H9 (cell line): ENCODE data around the gene BATF. TPM values are rescaled to one million over a fixed set of nuclear protein-coding genes. Genes with fewer than 3 reads are reported as not detected.

ENCODE experiments used
- DNase-seq: peaks from one replicate; pipeline ENCODE4 v3.0.0-alpha.2; 2017
- H2AFZ ChIP-seq: one replicate; pipeline ENCODE4 v1.6.1; 2013; ENCODE audit warnings: mild to moderate bottlenecking, low read length, control low read depth, moderate library complexity
- H2AK5ac ChIP-seq: 2 replicates; pipeline ENCODE4 v1.6.1; 2013; ENCODE audit warnings: low read length, control low read depth, mixed read lengths; ENCODE audit not compliant: insufficient read length
- H2BK120ac ChIP-seq: one replicate; pipeline ENCODE4 v1.6.1; 2013; ENCODE audit warnings: low read depth, mild to moderate bottlenecking, low read length, control low read depth, inconsistent platforms; ENCODE audit not compliant: poor library complexity, severe bottlenecking
- H2BK12ac ChIP-seq: 2 replicates; pipeline ENCODE4 v1.6.1; 2013; ENCODE audit warnings: low read length, control low read depth, mixed read lengths, low read depth; ENCODE audit not compliant: insufficient read length
- H2BK15ac ChIP-seq: 2 replicates; pipeline ENCODE4 v1.6.1; 2013; ENCODE audit warnings: low read depth, low read length, control low read depth
- H2BK20ac ChIP-seq: one replicate; pipeline ENCODE4 v1.6.1; 2013; ENCODE audit warnings: low read depth, mild to moderate bottlenecking, low read length, control low read depth, inconsistent platforms; ENCODE audit not compliant: poor library complexity, severe bottlenecking
- H2BK5ac ChIP-seq: 2 replicates; pipeline ENCODE4 v1.6.1; 2013; ENCODE audit warnings: low read length, control low read depth, mixed read lengths; ENCODE audit not compliant: insufficient read length
- H3K14ac ChIP-seq: 2 replicates; pipeline ENCODE4 v1.6.1; 2013; ENCODE audit warnings: low read length, control low read depth; ENCODE audit not compliant: insufficient read depth
- H3K18ac ChIP-seq: 2 replicates; pipeline ENCODE4 v1.6.1; 2013; ENCODE audit warnings: low read depth, mild to moderate bottlenecking, mixed read lengths, low read length, control low read depth; ENCODE audit not compliant: insufficient read length
- H3K23ac ChIP-seq: 2 replicates; pipeline ENCODE4 v1.6.1; 2013; ENCODE audit warnings: low read length, control low read depth, mixed read lengths, low read depth; ENCODE audit not compliant: insufficient read length
- H3K23me2 ChIP-seq: 2 replicates; pipeline ENCODE4 v1.6.1; 2013; ENCODE audit warnings: low read depth, mild to moderate bottlenecking, mixed read lengths, low read length, control low read depth; ENCODE audit not compliant: insufficient read length, poor library complexity, severe bottlenecking
- H3K27ac ChIP-seq: 2 replicates; pipeline ENCODE4 v1.5.1; 2013; ENCODE audit warnings: low read length, control low read depth, mixed read lengths, low read depth; ENCODE audit not compliant: insufficient read length
- H3K27me3 ChIP-seq: 2 replicates; pipeline ENCODE4 v1.6.1; 2013; ENCODE audit warnings: low read length, control low read depth, inconsistent platforms; ENCODE audit not compliant: insufficient read depth
- H3K4ac ChIP-seq: 2 replicates; pipeline ENCODE4 v1.6.1; 2013; ENCODE audit warnings: low read depth, mild to moderate bottlenecking, control low read depth, inconsistent platforms, low read length, moderate library complexity
- H3K4me1 ChIP-seq: 2 replicates; pipeline ENCODE4 v1.6.1; 2013; ENCODE audit warnings: low read length, control low read depth, inconsistent platforms; ENCODE audit not compliant: insufficient read depth
- H3K4me2 ChIP-seq: 2 replicates; pipeline ENCODE4 v1.6.1; 2013; ENCODE audit warnings: low read length, control low read depth, mixed read lengths; ENCODE audit not compliant: insufficient read length, insufficient read depth
- H3K56ac ChIP-seq: 2 replicates; pipeline ENCODE4 v1.6.1; 2013; ENCODE audit warnings: low read depth, mild to moderate bottlenecking, mixed read lengths, low read length, control low read depth; ENCODE audit not compliant: insufficient read length
- H3K79me1 ChIP-seq: 2 replicates; pipeline ENCODE4 v1.6.1; 2013; ENCODE audit warnings: low read depth, mild to moderate bottlenecking, moderate library complexity, low read length, control low read depth, inconsistent platforms; ENCODE audit not compliant: insufficient read depth, poor library complexity, severe bottlenecking
- H3K79me2 ChIP-seq: 2 replicates; pipeline ENCODE4 v1.6.1; 2013; ENCODE audit warnings: low read length, control low read depth, inconsistent platforms; ENCODE audit not compliant: insufficient read depth
- H3K9ac ChIP-seq: 2 replicates; pipeline ENCODE4 v1.6.1; 2013; ENCODE audit warnings: low read length, control low read depth, mixed read lengths; ENCODE audit not compliant: insufficient read length; ENCODE audit errors: extremely low read depth
- H3K9me3 ChIP-seq: one replicate; pipeline ENCODE4 v1.6.1; 2013; ENCODE audit warnings: low read depth, low read length, inconsistent platforms; ENCODE audit not compliant: control insufficient read depth
- H3T11ph ChIP-seq: one replicate; pipeline ENCODE4 v1.6.1; 2013; ENCODE audit warnings: mild to moderate bottlenecking, low read length, control low read depth, inconsistent platforms
- H4K20me1 ChIP-seq: one replicate; pipeline ENCODE4 v1.6.1; 2013; ENCODE audit not compliant: control insufficient read depth, insufficient read length, insufficient read depth
- H4K5ac ChIP-seq: 2 replicates; pipeline ENCODE4 v1.6.1; 2013; ENCODE audit warnings: low read depth, mild to moderate bottlenecking, mixed read lengths, low read length, control low read depth; ENCODE audit not compliant: insufficient read length
- H4K8ac ChIP-seq: replicated peaks from 2 replicates; pipeline ENCODE4 v1.6.1; 2013; ENCODE audit warnings: low read length, control low read depth, mixed read lengths, low read depth; ENCODE audit not compliant: insufficient read length
- H4K91ac ChIP-seq: 2 replicates; pipeline ENCODE4 v1.6.1; 2013; ENCODE audit warnings: low read depth, mild to moderate bottlenecking, moderate library complexity, mixed read lengths, low read length, control low read depth; ENCODE audit not compliant: insufficient read length
- H3K27ac Mint-ChIP-seq, 3 experiments: 2 replicates in 2 of 3; 3 replicates in 1 of 3; pipeline ENCODE4 v1.8.0; 2020 to 2021; ENCODE audit warnings: mixed read lengths in 3 of 3, mild to moderate bottlenecking in 1 of 3, moderate library complexity in 1 of 3
- H3K27me3 Mint-ChIP-seq: 2 replicates; pipeline ENCODE4 v1.8.0; 2021; ENCODE audit warnings: low read depth, mild to moderate bottlenecking, moderate library complexity, mixed read lengths
- H3K36me3 Mint-ChIP-seq, 3 experiments: 2 replicates in 2 of 3; 3 replicates in 1 of 3; pipeline ENCODE4 v1.8.0; 2020 to 2021; ENCODE audit warnings: low read depth in 3 of 3, mixed read lengths in 3 of 3; ENCODE audit not compliant: insufficient read depth in 1 of 3
- H3K4me1 Mint-ChIP-seq, 2 experiments: 2 replicates each; pipeline ENCODE4 v1.8.0; 2020; ENCODE audit warnings: mixed read lengths in 2 of 2
- H3K4me3 Mint-ChIP-seq, 2 experiments: 2 replicates in 1 of 2; 3 replicates in 1 of 2; pipeline ENCODE4 v1.8.0; 2020 to 2021; ENCODE audit warnings: mild to moderate bottlenecking in 2 of 2, mixed read lengths in 2 of 2, moderate library complexity in 1 of 2
- H3K9me3 Mint-ChIP-seq, 2 experiments: 2 replicates in 1 of 2; 3 replicates in 1 of 2; pipeline ENCODE4 v1.8.0; 2020; ENCODE audit warnings: mild to moderate bottlenecking in 2 of 2, mixed read lengths in 2 of 2, moderate library complexity in 1 of 2
- WGBS: extraction: QIAGEN DNeasy Blood & Tissue Kit; methylation state at CpG from one replicate; pipeline ENCODE4 v1.1.7; 2013; ENCODE audit warnings: missing lambda C conversion rate, low lambda C conversion rate, mixed read lengths; ENCODE audit not compliant: insufficient read length; ENCODE audit errors: extremely low coverage; 5-methylcytosine and 5-hydroxymethylcytosine counted together
- total RNA-seq: library from RNA; stranded (reverse); gene quantifications from 2 replicates; pipeline ENCODE4 v1.2.1, GENCODE V29; 2021
- TF ChIP-seq, protein P1 (sequence below): fragments of 200-600 bp; sonication (generic); conservative IDR thresholded peaks from 3 replicates; pipeline ENCODE4 v1.8.0; 2021; ENCODE audit warnings: antibody characterized with exemption, mild to moderate bottlenecking

The BATF gene
- total RNA-seq, 1 experiment from 2014 or later = not detected

DNA sequence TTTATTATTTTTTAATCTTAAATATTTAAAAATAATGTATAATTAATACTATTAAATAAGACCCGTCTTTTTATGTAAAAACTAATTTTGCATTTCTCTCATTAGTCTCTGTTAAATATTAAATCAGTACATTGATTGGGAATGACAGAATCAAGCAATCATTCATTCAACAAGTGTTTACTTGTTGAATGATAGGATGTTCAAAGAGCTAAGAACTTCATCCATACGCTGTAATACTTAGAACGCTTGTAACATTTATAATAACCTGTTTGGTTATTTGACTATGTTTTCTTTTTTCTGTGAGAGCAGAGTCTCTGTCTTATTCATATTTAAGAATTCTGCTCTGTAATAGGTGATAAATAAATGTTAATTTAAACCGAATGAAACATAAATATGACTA, 2.9 kb upstream of the BATF start:
- Histone ChIP-seq H3K79me2 (no peaks in the 10 kb centered on the region), H3K23me2 (no peaks in the 10 kb centered on the region), H3K9me3 (no peaks in the 10 kb centered on the region), H3K9ac (no peak overlapping the region), H3T11ph (no peak overlapping the region), H3K56ac (no peak overlapping the region), H3K79me1 (no peaks in the 10 kb centered on the region), H4K91ac (no peak overlapping the region), H3K23ac (no peak overlapping the region), H3K4ac (no peak overlapping the region), H2BK120ac (no peak overlapping the region), H3K27ac (no peak overlapping the region), H2AK5ac (no peak overlapping the region), H4K5ac (no peak overlapping the region), H3K27me3 (no peaks in the 10 kb centered on the region), H4K8ac (no peak overlapping the region), H3K4me2 (no peak overlapping the region), H3K18ac (no peak overlapping the region), H3K4me1 (no peaks in the 10 kb centered on the region; the same call in 1 of the 2 replicates), H2AFZ (no peak overlapping the region), H2BK15ac (no peak overlapping the region), H2BK20ac (no peak overlapping the region), H2BK5ac (no peak overlapping the region), H4K20me1 (no peaks in the 10 kb centered on the region), H3K14ac (no peak overlapping the region), H2BK12ac (no peak overlapping the region)
- no peaks in the 10 kb centered on the region for H3K36me3 Mint-ChIP-seq
- TF ChIP-seq, protein P1, sequence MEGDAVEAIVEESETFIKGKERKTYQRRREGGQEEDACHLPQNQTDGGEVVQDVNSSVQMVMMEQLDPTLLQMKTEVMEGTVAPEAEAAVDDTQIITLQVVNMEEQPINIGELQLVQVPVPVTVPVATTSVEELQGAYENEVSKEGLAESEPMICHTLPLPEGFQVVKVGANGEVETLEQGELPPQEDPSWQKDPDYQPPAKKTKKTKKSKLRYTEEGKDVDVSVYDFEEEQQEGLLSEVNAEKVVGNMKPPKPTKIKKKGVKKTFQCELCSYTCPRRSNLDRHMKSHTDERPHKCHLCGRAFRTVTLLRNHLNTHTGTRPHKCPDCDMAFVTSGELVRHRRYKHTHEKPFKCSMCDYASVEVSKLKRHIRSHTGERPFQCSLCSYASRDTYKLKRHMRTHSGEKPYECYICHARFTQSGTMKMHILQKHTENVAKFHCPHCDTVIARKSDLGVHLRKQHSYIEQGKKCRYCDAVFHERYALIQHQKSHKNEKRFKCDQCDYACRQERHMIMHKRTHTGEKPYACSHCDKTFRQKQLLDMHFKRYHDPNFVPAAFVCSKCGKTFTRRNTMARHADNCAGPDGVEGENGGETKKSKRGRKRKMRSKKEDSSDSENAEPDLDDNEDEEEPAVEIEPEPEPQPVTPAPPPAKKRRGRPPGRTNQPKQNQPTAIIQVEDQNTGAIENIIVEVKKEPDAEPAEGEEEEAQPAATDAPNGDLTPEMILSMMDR = no peak
- H3K27ac Mint-ChIP-seq = no peak overlapping the region
- H3K27me3 Mint-ChIP-seq = peaks cover 2% of the 10 kb centered on the region; the same call in 1 of the 2 replicates
- H3K4me3 Mint-ChIP-seq = no peak overlapping the region
- H3K9me3 Mint-ChIP-seq = no peaks in the 10 kb centered on the region
- no peak for DNase-seq
- WGBS = no CpG with 5 or more reads among the region's 4 CpGs
- peaks cover 19 to 27% of the 10 kb centered on the region in 2 experiments for H3K4me1 Mint-ChIP-seq
